GM21447 (cell line): ENCODE measurements around the gene TADA3.
A peak's percentile ranks its signal among the peaks of the same experiment; 100 is the strongest.

Experiments
- ATAC-seq: cut with Tn5 transposase; IDR thresholded peaks from one replicate; pipeline ENCODE4 v1.9.1; 2021; ENCODE audit not compliant: unreplicated experiment

The TADA3 gene

DNA sequence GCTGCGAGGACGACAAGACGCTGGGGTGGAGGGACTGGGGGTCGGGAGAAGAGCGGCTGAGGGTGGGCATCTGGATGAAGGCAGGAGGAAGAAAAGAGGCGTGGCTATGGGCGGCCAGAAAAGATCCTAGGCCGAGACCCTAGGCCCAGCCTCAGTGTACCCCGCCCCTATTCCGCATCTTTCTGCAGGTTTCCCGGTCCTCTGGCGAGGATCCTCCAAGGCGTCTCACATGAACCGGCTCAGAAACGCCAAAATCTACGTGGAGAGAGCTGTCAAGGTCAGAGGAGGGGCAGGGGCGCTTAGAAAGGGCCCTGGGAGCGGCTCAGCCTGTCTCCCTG, 18.1 kb upstream of the TADA3 start:
- ATAC-seq: no peak

DNA sequence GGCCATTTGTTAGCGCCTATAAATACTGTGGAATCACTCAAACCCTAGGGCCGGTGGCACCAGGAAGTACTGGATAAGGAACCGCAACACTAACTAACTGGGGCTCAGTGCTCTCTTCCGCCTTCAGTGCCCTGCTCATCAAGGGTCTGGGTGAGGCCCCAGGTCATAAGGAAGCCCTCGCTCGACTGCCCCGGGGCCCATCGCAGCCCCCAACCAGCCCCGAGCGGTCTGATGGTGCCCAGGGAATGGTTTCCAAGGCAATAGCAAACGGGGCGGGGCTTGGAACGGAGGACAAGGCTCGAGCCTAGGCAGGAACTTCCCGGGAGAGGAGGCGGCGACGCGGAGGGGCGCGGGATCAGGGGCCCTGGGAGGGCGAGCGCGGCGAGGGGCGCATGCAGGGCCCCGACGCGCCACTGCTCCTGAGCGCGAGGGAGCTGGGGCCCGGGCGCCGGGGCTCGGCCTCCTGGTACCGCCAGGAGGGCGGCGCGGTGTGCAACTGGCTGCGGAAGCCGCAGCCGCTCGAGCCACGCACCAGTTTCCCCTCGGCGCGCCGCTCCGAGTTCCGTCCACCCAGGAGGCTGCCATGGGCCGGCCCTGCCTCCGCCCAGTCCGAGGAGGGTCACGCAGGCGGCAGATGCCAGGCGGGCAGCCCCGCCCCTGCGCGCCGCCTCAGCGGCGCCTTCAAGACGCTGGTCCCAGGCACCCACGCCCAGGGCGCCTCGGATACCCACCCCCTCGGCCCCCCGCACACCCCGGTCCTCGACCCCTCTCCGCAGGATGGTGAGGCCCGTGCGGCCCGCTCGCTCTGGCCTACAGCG, 17.6 kb upstream of the TADA3 start, which contains the start of gene TTLL3:
TSS of gene TTLL3 (plus strand) at position 648 of the 818 bp plus-strand sequence. CDS start 400 bp downstream, outside the sequence.
- ATAC-seq: peak; percentile 48

DNA sequence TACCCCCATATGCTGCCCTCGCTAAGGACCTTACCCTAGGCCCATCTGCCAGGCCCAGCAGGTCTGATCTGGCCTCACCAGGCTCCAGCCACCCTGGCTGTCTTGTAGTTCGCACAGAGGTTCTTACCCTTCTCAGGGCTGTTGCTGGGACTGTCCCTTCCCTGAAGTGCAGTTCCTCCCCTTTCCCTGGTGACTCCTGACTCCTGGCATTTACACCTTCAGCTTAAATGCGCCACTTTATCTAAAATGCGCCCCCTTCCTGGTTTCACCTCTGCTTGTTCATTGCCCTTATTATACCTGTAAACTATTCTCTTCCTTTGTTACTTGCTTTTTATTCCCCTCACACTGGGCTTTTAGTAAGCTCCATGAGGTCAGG, 17.0 kb upstream of the TADA3 start:
- ATAC-seq: peak; percentile 20

DNA sequence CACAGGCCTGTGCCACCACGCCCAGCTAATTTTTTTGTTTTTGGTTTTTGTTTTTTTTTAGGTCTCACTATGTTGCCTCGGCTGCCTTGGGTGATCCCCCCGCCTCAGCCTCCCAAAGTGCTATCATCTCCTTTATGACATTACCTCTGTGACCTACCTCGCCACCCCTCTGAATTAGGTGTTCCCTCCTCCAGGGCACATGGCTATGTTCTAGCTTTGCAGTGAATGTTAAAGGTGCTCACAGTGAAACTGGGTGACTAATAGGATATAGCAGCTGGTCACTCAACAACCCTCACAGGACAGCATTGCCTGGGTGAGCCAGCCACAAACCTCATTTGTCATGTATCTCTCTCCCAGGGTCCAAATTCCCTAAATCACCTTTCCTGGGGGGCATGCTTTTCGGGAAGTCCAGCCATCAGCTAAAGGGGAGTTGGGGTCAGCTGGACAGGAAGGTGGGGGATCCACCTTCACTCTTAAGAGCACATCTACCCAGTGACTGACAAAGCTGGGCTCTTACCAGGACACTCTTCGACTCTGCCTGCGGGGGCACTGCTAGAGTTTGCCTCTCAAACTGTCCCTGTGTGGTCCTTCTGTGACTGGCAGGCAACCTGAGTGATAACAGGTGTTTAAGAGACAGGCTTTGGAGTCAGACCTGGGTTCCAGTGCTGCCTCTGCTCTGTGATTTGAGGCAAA, 16.2 kb upstream of the TADA3 start:
- ATAC-seq: peak; percentile 40

DNA sequence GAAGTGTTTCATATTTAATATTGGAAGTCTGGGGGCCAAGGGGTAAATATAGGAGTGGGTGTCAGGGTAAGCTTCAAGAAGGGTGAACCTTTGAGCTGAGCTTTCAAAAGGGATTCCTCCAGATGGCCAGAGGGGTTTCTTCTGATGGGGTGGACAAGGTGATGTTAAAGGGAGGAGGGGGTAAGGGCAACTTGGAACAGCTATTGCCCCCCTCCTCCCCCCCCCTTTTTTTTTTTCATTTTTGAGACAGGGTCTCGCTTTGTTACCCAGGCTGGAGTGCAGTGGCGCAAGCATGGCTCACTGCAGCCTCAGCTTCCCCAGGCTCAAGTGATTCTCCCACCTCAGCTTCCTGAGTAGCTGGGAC, 15.7 kb upstream of the TADA3 start:
- no peak for ATAC-seq

DNA sequence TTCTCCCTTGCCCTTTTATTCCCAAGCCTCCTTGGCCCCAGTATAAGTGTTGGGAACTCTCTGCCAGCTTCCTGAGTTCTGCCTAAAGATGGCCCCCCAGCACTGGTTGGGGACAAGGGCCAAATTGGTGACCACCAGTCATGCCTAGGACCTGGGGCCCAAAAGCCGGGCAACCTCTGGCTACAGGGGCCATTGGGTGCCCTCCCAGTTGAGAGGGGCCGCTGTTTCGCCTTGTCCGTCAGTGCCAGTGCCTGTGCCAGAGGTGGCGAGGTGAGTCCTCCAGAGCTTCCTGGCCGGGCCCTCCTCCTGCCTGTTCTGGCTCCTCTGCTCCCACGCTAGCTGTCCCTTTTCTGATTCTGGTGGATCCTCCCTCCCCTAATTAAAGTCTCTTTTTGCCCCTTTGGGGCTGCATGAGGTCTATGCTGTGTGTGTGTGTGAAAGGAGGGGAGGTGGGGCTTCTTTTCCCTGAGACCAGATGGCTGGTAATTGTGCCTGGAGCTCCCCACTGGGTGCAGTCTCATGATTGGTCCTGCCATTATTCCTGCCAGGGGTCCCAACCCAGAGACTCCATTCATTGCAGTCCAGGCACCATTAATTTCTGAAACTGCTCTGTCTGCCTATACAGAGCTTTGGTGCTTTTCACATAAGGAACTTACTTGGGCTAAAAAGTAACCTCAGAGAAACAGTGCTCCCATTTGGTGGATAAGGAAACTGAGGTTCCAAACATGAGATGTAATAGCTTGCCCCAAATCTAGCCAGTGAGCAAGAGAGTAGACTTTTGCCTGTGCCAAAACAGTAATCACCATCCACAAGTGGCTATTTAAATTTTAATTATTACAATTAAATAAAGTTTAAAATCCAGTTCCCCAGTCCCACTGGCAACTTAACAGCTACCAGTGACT, 14.7 kb upstream of the TADA3 start:
- ATAC-seq: no peak

DNA sequence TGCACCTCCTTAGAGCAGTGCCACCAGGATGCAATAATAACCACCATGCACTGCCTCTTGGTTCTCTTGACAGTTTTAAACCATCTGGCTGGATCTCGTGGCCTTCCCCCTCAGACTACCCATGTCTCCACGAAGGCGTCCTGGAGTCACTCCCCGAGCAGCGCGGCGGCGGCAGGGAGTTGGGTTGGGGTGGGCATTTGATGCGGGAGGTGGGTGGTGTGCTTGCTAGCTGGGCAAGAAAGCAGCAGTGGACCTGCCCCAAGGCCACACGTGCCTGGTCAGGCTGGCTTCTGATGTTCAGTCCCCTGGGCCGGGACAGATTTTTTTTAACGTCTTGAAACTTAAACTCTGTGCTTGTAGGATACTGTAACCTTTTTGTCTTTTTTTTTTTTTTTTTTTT, 13.9 kb upstream of the TADA3 start:
- ATAC-seq: no peak

DNA sequence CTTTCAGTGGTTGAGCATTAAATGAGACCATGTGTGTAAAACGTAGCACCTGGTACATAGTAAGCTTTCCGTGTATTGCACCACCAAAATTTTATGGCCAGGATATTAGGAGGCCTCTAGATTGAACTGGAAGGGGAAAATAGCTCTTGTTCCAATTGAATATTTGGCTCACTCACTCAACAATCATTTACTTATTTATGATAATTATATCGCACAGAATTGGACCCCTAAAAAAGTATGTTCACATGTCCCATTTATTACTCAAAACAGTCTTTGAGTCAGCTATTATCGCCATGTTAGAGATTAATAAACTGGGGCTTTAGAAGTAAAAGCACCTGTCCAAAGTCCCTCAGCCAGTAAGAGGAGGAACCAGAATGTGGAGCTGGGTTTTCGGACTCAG, 12.7 kb upstream of the TADA3 start:
- no peak for ATAC-seq

DNA sequence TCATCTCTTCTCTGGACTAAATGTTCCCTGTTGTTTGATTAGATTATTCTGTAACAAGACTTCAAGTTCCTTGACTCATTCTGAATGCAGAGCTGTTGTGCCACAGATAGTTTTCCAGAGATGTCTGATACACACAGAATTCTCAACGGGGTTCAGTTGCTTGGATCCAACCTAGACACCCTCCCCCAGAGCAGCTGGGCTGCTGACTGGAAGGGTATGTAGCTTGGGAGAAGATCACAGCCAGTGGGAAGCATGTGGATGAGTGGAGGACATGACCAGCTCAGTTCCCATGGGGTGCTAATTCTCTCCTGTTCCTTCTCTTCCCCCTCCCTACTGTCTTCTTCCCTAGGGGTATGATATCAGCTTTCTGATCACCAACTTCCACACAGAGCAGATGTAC, 11.2 kb upstream of the TADA3 start:
- no peak for ATAC-seq

DNA sequence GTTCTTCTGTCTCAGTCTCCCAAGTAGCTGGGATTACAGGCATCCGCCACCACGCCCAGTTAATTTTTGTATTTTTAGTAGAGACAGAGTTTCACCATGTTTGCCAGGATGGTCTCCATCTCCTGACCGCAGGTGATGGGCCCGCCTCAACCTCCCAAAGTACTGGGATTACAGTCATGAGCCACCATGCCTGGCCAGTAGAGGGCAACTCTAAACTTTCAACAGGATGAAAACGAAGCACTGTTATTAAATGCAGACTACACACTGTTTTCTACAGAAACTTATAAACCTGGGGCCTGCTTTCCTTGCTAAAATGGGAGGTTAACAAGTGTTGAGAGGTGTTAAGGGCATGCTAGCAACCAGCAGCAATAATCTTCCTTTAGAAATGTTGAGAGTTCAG, 8.3 kb upstream of the TADA3 start:
- no peak for ATAC-seq

DNA sequence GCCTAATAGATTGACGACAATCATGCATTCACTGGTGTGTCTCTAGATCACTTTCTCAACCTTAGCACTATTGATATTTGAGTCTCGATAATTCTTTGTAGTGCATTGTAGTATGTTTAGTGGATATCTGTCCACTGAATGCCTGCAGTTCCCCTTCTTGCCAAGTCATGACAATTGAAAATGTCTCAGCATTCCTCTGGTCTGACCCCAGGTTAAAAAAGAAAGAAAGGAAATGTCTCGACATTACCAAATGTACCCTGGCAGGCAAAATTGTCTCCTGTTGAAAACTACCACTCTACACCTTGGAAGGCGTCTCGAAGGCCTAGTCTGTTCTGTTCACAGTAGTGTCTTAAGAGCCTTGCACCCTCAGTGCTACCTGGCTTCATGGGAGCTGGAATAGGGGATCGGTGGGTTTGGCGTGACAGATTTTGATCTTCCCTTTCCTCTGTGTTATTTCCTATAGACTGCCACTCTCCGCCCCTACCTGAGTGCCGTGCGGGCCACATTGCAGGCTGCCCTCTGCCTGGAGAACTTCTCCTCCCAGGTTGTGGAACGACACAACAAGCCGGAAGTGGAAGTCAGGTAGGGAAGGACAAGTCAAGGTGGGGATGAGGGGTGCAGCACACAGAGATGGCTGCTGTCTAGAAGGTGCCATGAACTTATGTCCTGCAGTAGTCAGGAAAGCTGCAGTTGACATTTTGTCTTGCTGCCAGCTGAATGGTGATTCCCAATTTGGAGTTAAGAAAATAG, 5.1 kb upstream of the TADA3 start:
- ATAC-seq: no peak

DNA sequence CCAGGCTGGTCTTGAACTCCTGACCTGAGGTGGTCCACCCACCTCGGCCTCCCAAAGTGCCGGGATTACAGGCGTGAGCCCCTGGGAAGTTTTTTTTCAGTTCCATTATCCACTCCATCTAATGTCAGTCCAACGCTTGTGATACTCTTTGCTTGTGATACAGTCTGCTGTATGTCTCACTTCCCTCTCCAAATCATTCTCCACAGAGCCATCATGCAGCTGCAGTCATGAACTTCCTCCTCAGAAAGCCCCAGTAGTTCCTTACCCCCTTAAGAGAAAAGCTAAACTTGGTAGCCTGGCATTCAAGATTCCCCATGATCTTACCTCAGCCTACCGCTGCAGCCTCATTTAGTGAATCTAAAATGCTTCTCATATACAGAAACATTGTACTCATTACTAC, 2.9 kb upstream of the TADA3 start:
- ATAC-seq: no peak

DNA sequence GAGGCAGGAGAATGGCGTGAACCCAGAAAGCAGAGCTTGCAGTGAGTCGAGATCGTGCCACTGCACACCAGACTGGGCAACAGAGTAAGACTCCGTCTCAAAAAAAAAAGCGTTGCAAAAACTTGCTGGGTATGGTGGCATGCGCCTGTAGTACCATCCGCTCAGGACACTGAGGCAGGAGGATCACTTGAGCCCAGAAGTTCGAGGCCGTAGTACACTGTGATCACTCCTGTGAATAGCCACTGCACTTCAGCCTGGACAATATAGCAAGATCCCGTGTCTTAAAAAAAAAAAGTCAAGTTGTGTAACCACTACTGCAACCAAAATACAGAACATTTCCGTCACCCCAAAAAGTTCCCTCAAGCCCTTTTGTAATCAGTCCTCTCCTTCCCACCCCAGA, 2.1 kb upstream of the TADA3 start:
- no peak for ATAC-seq

DNA sequence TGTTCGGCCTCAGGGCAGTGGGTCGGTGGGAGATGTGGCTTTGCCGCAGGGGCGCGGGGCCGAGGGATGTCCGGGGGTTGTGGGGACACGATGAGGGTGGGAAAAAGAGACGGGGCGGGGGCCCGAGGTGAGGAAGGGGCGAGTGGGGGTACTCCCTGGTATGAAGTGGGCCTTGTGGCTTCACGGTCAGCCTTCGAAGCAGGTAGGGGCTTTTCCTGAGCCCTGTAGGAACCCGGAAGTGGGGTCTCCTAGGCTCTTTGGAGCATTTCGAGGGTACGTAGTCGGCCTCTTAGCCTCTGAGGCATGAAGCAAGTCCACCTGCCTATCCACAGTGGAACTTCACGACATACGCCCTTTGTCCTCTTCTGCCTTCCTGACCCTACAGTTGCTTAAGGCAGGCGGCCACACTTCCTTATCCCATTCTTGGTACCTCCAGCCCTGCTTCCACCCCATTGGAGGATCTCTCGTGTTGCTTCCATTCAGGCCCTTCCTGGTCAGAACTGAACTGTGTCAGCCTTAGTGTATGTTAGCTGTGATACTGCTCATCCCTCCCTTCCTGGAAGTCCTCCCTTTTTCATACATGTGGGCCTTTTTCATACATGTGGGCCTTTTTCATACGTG, 998 bp upstream of the TADA3 start:
- no peak for ATAC-seq

DNA sequence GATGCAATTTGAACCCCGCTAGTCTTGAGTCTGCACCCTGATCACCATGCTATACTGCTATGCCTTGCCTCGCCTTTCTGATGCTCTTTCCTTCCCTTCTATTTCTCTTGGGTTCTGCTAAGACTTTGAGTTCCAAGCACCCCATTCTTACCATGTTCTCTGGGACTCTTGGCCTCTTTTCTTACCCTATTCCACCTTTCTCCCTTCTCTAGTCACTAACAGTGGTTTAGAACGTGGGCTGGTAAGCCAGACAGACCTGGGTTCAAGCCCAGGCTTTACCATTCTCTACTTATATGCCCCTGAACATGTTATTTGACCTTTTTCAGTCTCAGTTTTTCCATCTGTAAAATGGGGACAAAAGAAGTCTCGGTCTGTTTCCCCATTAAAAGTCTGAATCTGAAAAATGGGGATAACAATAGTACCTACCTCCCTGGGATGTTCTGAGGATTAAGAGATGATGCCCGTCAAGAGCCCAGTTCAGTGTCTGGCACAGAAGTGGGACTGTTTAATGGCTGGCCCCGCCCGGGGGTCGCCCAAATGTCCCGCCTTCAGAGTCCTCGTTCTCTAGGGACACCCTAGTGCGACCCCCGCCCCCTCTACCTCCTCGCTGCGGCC, 376 bp downstream of the TADA3 start:
- ATAC-seq: no peak

DNA sequence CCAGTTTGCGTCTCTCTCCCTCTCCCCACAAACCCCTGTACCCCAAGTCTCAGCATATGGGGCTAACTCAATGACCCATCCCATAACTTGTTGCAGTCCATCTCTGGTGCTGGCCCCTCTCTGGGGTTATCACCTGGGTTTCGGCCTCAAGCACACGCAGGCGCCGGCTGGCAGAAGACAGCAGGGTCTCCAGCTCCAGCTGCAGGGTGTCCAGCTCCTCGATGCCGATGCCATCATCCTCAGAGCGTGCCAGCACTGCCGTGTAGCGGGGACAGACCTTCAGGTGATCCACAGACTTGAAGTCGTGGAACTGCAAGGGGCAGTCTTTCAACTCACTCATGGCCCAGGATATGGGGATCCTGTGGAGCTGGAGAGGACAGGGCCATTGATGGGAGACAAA, 1.1 kb downstream of the TADA3 start:
- no peak for ATAC-seq

DNA sequence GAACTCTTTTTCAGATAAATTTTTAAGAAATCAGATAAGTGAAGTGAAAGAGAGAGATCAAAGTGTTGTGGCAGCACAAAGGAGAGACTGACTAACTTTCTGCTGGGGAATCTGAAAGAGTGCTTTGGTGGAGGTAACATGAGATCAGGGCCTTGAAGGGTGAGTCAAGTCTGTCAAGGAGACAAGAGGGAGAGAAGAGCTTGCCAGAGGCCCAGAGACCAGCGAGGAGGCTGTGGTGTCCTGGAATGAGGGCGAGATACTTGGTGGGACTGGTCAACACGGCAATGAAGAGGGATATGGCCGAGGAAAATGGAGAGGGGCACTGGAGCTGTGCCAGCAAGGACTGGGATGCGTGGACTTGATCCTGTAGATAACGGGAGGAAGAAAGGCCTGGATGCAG, 4.6 kb downstream of the TADA3 start:
- no peak for ATAC-seq

DNA sequence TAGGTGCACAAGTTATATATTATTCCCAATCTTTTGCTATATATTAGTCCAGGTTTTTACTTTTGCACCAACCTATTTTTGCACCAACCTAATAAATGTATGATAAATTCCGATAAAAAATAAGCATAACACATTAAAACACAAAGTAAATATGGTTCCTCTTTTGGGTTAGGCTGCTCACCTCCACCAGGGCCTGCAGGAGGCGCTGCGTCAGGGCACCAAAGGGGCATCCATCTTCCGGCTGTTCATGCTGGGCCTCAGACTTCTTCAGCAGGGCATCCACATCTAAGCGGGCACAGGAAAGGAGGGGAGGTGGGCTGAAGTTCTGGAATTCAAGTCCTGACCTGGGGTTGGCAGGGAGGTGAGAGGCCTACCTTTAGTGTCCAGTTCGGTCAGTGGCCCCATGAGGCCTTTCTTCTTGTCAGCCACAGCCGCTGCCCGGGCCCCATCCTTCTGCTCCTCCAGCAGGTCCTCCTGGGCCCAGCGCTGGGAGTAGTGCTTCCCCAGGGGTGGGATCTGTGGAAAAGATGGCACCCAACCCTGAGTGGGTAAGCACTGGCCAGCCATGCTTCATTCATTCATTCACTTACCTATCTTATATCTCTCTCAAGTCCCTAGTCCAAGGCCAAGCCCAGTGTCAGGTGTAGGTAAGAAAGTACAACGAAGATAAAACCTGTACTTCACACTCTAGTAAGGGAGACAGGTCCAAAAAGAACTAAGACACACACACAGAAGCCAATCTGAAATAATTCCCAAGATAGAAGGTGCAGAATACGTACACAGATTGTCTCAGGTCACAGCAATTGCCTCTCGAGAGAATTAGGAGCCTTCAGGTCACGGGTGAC, 5.2 kb downstream of the TADA3 start:
- ATAC-seq: no peak

DNA sequence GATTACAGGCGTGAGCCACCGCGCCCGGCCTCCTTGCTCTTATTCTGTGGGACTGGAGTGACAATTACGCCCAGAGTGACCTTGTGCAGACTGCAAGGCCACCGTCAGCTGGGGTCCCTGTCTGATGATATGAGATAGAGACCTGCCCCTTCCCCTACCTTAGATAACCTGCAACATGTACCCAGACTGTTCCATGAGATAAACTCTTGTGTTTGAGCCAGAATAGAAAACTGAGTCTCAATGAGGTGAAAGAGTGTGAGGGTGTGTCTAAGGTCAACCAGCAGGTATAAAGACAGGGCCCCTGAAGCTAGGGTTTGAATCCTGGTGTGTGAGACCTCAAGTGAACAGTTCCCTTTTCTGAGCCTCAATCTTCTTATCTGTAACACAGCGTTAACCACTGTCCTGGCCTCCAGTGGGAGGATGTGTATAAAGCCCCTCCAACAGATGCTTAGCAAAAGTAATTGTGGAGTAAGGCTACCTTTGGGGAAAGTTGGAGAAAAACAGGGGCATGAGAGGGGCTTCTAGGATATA, 6.0 kb downstream of the TADA3 start:
- ATAC-seq: no peak
